Mesothelial cell of epicardium (in vitro differentiated cells): ENCODE data around the gene SDK1. TPM values are rescaled to one million over a fixed set of nuclear protein-coding genes. Genes with fewer than 3 reads are reported as not detected.

Source experiments
- DNase-seq, 2 experiments: peaks; one replicate each; pipeline ENCODE4 v3.0.0; 2021; ENCODE audit warnings: low spot score in 2 of 2; ENCODE audit not compliant: unreplicated experiment in 2 of 2
- H3K27ac Mint-ChIP-seq: 2 replicates; pipeline ENCODE4 v1.8.0; 2021; ENCODE audit warnings: mixed read lengths
- H3K27me3 Mint-ChIP-seq: 2 replicates; pipeline ENCODE4 v1.8.0; 2021; ENCODE audit warnings: low read depth, mixed read lengths
- H3K36me3 Mint-ChIP-seq: 2 replicates; pipeline ENCODE4 v1.8.0; 2021; ENCODE audit warnings: mixed read lengths
- H3K4me1 Mint-ChIP-seq: 2 replicates; pipeline ENCODE4 v1.8.0; 2021; ENCODE audit warnings: mixed read lengths
- H3K4me3 Mint-ChIP-seq: 2 replicates; pipeline ENCODE4 v1.8.0; 2021; ENCODE audit warnings: mild to moderate bottlenecking, moderate library complexity, mixed read lengths
- H3K9me3 Mint-ChIP-seq: 2 replicates; pipeline ENCODE4 v1.8.0; 2021; ENCODE audit warnings: mixed read lengths
- CTCF ChIP-seq: fragments of 200-600 bp; sonication (generic); IDR thresholded peaks from one replicate; pipeline ENCODE4 v1.5.0; 2021; ENCODE audit warnings: antibody characterized with exemption; ENCODE audit not compliant: unreplicated experiment
- total RNA-seq: library from RNA; stranded (reverse); gene quantifications from 3 replicates; pipeline ENCODE4 v1.2.1, GENCODE V29; 2021

SDK1 gene
- total RNA-seq, 1 donor from 2014 or later: 12.8 TPM

- H3K36me3 Mint-ChIP-seq: no peaks in the 10 kb centered on the region
- DNase-seq: no peak
- no peaks in the 10 kb centered on the region for H3K9me3 Mint-ChIP-seq
- H3K4me3 Mint-ChIP-seq: no peak overlapping the region
- peaks cover 9% of the 10 kb centered on the region for H3K4me1 Mint-ChIP-seq
- H3K27me3 Mint-ChIP-seq: no peaks in the 10 kb centered on the region
- TF ChIP-seq CTCF: no peak
- H3K27ac Mint-ChIP-seq: no peak overlapping the region
Observed at GRCh38 chr7:4164556-4164955, 863.5 kb downstream of the SDK1 start.

- TF ChIP-seq CTCF: no peak
- Mint-ChIP-seq H3K9me3 (no peaks in the 10 kb centered on the region), H3K36me3 (no peaks in the 10 kb centered on the region), H3K27ac (no peak overlapping the region), H3K27me3 (no peaks in the 10 kb centered on the region), H3K4me3 (no peak overlapping the region), H3K4me1 (peaks cover 10% of the 10 kb centered on the region)
- DNase-seq: no peak
Observed at GRCh38 chr7:4166340-4166739, 865.3 kb downstream of the SDK1 start.

GRCh38 chr7:4166807-4167206 lies 865.8 kb downstream of the SDK1 start:
- no peak for TF ChIP-seq CTCF
- H3K9me3 Mint-ChIP-seq: no peaks in the 10 kb centered on the region
- DNase-seq: no peak
- peaks cover 10% of the 10 kb centered on the region for H3K4me1 Mint-ChIP-seq
- no peak overlapping the region for H3K27ac Mint-ChIP-seq
- no peaks in the 10 kb centered on the region for H3K36me3 Mint-ChIP-seq
- H3K27me3 Mint-ChIP-seq: no peaks in the 10 kb centered on the region
- H3K4me3 Mint-ChIP-seq: no peak overlapping the region

GRCh38 chr7:4167385-4167910 lies 866.4 kb downstream of the SDK1 start:
- Mint-ChIP-seq H3K36me3 (no peaks in the 10 kb centered on the region), H3K4me1 (peaks cover 10% of the 10 kb centered on the region), H3K4me3 (no peak overlapping the region), H3K27me3 (no peaks in the 10 kb centered on the region), H3K27ac (no peak overlapping the region), H3K9me3 (no peaks in the 10 kb centered on the region)
- TF ChIP-seq CTCF: no peak
- no peak for DNase-seq

GRCh38 chr7:4168041-4168440 lies 867.0 kb downstream of the SDK1 start:
- no peak for TF ChIP-seq CTCF
- Mint-ChIP-seq H3K4me1 (peaks cover 10% of the 10 kb centered on the region), H3K36me3 (no peaks in the 10 kb centered on the region), H3K4me3 (no peak overlapping the region), H3K27me3 (no peaks in the 10 kb centered on the region), H3K9me3 (no peaks in the 10 kb centered on the region), H3K27ac (no peak overlapping the region)
- DNase-seq: no peak

- H3K27ac Mint-ChIP-seq: no peak overlapping the region
- H3K4me3 Mint-ChIP-seq: no peak overlapping the region
- DNase-seq: no peak
- peaks cover 10% of the 10 kb centered on the region for H3K4me1 Mint-ChIP-seq
- no peaks in the 10 kb centered on the region for H3K9me3 Mint-ChIP-seq
- no peak for TF ChIP-seq CTCF
- no peaks in the 10 kb centered on the region for H3K27me3 Mint-ChIP-seq
- no peaks in the 10 kb centered on the region for H3K36me3 Mint-ChIP-seq
Observed at GRCh38 chr7:4168541-4168940, 867.5 kb downstream of the SDK1 start.
